Lung (tissue), 12 donors: ENCODE data around the gene RNF7. TPM values are rescaled to one million over a fixed set of nuclear protein-coding genes. Genes with fewer than 3 reads are reported as not detected.

Source experiments
- ATAC-seq: fragments of 200-7000 bp; cut with Tn5 transposase; one replicate; pipeline ENCODE4 v1.9.1; 2020; ENCODE audit warnings: moderate number of reproducible peaks; ENCODE audit not compliant: insufficient read depth, low FRiP score
- DNase-seq, 3 donors: peaks; one replicate each; pipeline ENCODE4 v3.0.0-alpha.2; 2013 to 2017
- H3K27ac ChIP-seq, 2 donors: one replicate each; pipeline ENCODE4 v1.5.1; 2013; ENCODE audit warnings: mild to moderate bottlenecking in 2 of 2, moderate library complexity in 2 of 2, control low read depth in 1 of 2, inconsistent platforms in 1 of 2, low read depth in 1 of 2, low read length in 1 of 2
- H3K27me3 ChIP-seq, 3 donors: one replicate each; pipeline ENCODE4 v1.5.1; 2013; ENCODE audit warnings: low read length in 2 of 3; ENCODE audit not compliant: control insufficient read depth in 3 of 3, insufficient read depth in 3 of 3
- H3K36me3 ChIP-seq, 4 donors: one replicate each; pipeline ENCODE4 v1.5.1; 2013; ENCODE audit warnings: low read length in 4 of 4, mild to moderate bottlenecking in 1 of 4, moderate library complexity in 1 of 4; ENCODE audit not compliant: control insufficient read depth in 4 of 4, insufficient read depth in 4 of 4
- H3K4me1 ChIP-seq, 5 donors: one replicate each; pipeline ENCODE4 v1.5.1; 2013; ENCODE audit warnings: low read length in 5 of 5, mild to moderate bottlenecking in 2 of 5, moderate library complexity in 1 of 5; ENCODE audit not compliant: control insufficient read depth in 5 of 5, insufficient read depth in 5 of 5
- H3K4me3 ChIP-seq: one replicate; pipeline ENCODE4 v1.5.1; 2013; ENCODE audit warnings: mild to moderate bottlenecking, control low read depth, moderate library complexity
- H3K9ac ChIP-seq, 2 donors: one replicate each; pipeline ENCODE4 v1.5.1; 2013; ENCODE audit warnings: low read length in 2 of 2, control low read depth in 1 of 2; ENCODE audit not compliant: insufficient read depth in 1 of 2
- H3K9me3 ChIP-seq, 4 donors: one replicate each; pipeline ENCODE4 v1.5.1; 2013; ENCODE audit warnings: low read length in 3 of 4, mild to moderate bottlenecking in 1 of 4, moderate library complexity in 1 of 4; ENCODE audit not compliant: control insufficient read depth in 4 of 4, insufficient read depth in 3 of 4
- CTCF ChIP-seq: IDR thresholded peaks from 2 replicates; pipeline ENCODE4 v1.5.1; 2012; ENCODE audit warnings: mild to moderate bottlenecking; ENCODE audit errors: control extremely low read depth, extremely low read depth
- WGBS, 2 donors: extraction: QIAGEN DNeasy Blood & Tissue Kit; methylation state at CpG; one replicate each; pipeline ENCODE4 v1.1.7; 2013; 5-methylcytosine and 5-hydroxymethylcytosine counted together
- polyA plus RNA-seq, 2 donors: library from polyadenylated mRNA; stranded (reverse); fragments of 200-250 nt; gene quantifications; one replicate each; pipeline ENCODE4 v1.2.1, GENCODE V29; 2013
- total RNA-seq, 2 donors: library from RNA; depleted of rRNA in 1 of 2; stranded (reverse); fragments of >200 nt in 1 of 2; gene quantifications; one replicate each; pipeline ENCODE4 v1.2.1, GENCODE V29; 2014 to 2021
- donor health status: control.
- donor health status: control.
- donor health status: Bipolar disorder and iron deficiency.
- donor health status: healthy.
- donor health status: DM: yes; HTN: yes; CAD: no.

The RNF7 gene
- total and polyA plus RNA-seq, 4 donors: 41.0 to 180 (median 86.2) TPM

GRCh38 chr3:141793476-141794260 lies 55.6 kb downstream of the RNF7 start:
- Histone ChIP-seq H3K4me3 (no peak overlapping the region), H3K27ac (no peak overlapping the region), H3K9me3 (no peaks in the 10 kb centered on the region), H3K36me3 (no peaks in the 10 kb centered on the region), H3K27me3 (no peaks in the 10 kb centered on the region), H3K9ac (no peak overlapping the region), H3K4me1 (peaks cover 0 to 31% (median 20%) of the 10 kb centered on the region in 5 donors)
- ATAC-seq (no peak), DNase-seq (no peak)
- TF ChIP-seq CTCF: no peak
- WGBS, 2 donors: 94 to 97% methylated on average over 8 of the region's 8 CpGs

GRCh38 chr3:141795276-141795675 lies 57.2 kb downstream of the RNF7 start:
- no peaks in the 10 kb centered on the region for H3K36me3 ChIP-seq
- H3K27me3 ChIP-seq: no peaks in the 10 kb centered on the region
- no peak for DNase-seq
- peaks cover 0 to 35% (median 25%) of the 10 kb centered on the region in 5 donors for H3K4me1 ChIP-seq
- H3K4me3 ChIP-seq: no peak overlapping the region
- ATAC-seq: no peak
- no peak for TF ChIP-seq CTCF
- WGBS, 2 donors: 81 to 85% methylated on average over 4 of the region's 4 CpGs
- H3K27ac ChIP-seq: no peak overlapping the region
- H3K9ac ChIP-seq: no peak overlapping the region
- H3K9me3 ChIP-seq: no peaks in the 10 kb centered on the region

- WGBS, 2 donors: 70 to 83% methylated on average over 5 of the region's 5 CpGs
- H3K9me3 ChIP-seq: no peaks in the 10 kb centered on the region
- H3K9ac ChIP-seq: no peak overlapping the region
- H3K4me1 ChIP-seq: peaks cover 0 to 35% (median 25%) of the 10 kb centered on the region in 5 donors
- DNase-seq (peak in 2 of 3 donors; percentile 18 to 33), ATAC-seq (no peak)
- no peak for TF ChIP-seq CTCF
- no peaks in the 10 kb centered on the region for H3K36me3 ChIP-seq
- H3K27me3 ChIP-seq: no peaks in the 10 kb centered on the region
- no peak overlapping the region for H3K27ac ChIP-seq
- no peak overlapping the region for H3K4me3 ChIP-seq
These were observed 57.6 kb downstream of the RNF7 start for GRCh38 chr3:141795741-141796080.
